ENCODE results near the gene EIF4E1B.

The EIF4E1B gene

GRCh38 chr5:176606875-176607274, 23.6 kb upstream of the EIF4E1B start:
- no peak for DNase-seq

- DNase-seq = no peak
These were observed 22.3 kb upstream of the EIF4E1B start for GRCh38 chr5:176608142-176608705.

GRCh38 chr5:176608937-176609723, 21.3 kb upstream of the EIF4E1B start:
- peak; percentile 18 to 21 for DNase-seq

GRCh38 chr5:176609724-176610434, 20.6 kb upstream of the EIF4E1B start, which contains the start of gene GPRIN1:
Gene GPRIN1, minus strand, starts transcription at chr5:176610156. Its CDS starts 10,322 bp downstream, at chr5:176599834.
- DNase-seq = peak; percentile 23 to 31

GRCh38 chr5:176610435-176610773, 20.1 kb upstream of the EIF4E1B start:
- no peak for DNase-seq

- peak in 1 of 2 experiments; percentile 35 for DNase-seq
These were observed 19.0 kb upstream of the EIF4E1B start for GRCh38 chr5:176611435-176611834.

GRCh38 chr5:176612008-176612407, 18.5 kb upstream of the EIF4E1B start:
- no peak for DNase-seq

- no peak for DNase-seq
These were observed 17.6 kb upstream of the EIF4E1B start for GRCh38 chr5:176612855-176613254.

- no peak for DNase-seq
These were observed 15.5 kb upstream of the EIF4E1B start for GRCh38 chr5:176614805-176615478.

GRCh38 chr5:176616511-176616910, 14.0 kb upstream of the EIF4E1B start:
- DNase-seq = no peak

- no peak for DNase-seq
These were observed 11.7 kb upstream of the EIF4E1B start for GRCh38 chr5:176618783-176619182.

- DNase-seq = peak; percentile 60 to 72
These were observed 11.3 kb upstream of the EIF4E1B start for GRCh38 chr5:176619203-176619568.

GRCh38 chr5:176619569-176620332, 10.7 kb upstream of the EIF4E1B start:
- no peak for DNase-seq

GRCh38 chr5:176620333-176620981, 10.0 kb upstream of the EIF4E1B start:
- no peak for DNase-seq

GRCh38 chr5:176621661-176622079, 8.8 kb upstream of the EIF4E1B start:
- DNase-seq = no peak

GRCh38 chr5:176624142-176624541, 6.3 kb upstream of the EIF4E1B start:
- DNase-seq = no peak

GRCh38 chr5:176624938-176625337, 5.5 kb upstream of the EIF4E1B start:
- DNase-seq = no peak

GRCh38 chr5:176625512-176625911, 5.0 kb upstream of the EIF4E1B start:
- no peak for DNase-seq

GRCh38 chr5:176625966-176626875, 4.3 kb upstream of the EIF4E1B start:
- DNase-seq = no peak

GRCh38 chr5:176626876-176627236, 3.6 kb upstream of the EIF4E1B start:
- no peak for DNase-seq

- DNase-seq = no peak
These were observed 2.9 kb upstream of the EIF4E1B start for GRCh38 chr5:176627582-176627981.

Measured in activated CD4-positive, alpha-beta T cell treated with anti-CD3 and anti-CD28 coated beads, Interleukin-2, amount 50 U/mL, for 4 hours (primary cell).